Germinal center (tissue), 1 donor: Measurements from ENCODE around the gene SPAG16.
"Not testable (repeated sequence)": the region's sequence is repeated elsewhere in the genome, so short reads cannot be mapped to it uniquely, and the experiment has no call there.

Source experiments
- DNase-seq: peaks from one replicate; pipeline ENCODE4 v3.0.0; 2012; ENCODE audit warnings: mixed read lengths, low spot score

SPAG16 gene

GRCh38 chr2:214005337-214005736, 721.1 kb downstream of the SPAG16 start:
- DNase-seq: no peak

GRCh38 chr2:214006601-214007000, 722.3 kb downstream of the SPAG16 start:
- DNase-seq: no peak

- DNase-seq: no peak
Observed at GRCh38 chr2:214011676-214012075, 727.4 kb downstream of the SPAG16 start.

GRCh38 chr2:214014551-214015220, 730.4 kb downstream of the SPAG16 start:
- DNase-seq: no peak

- no peak for DNase-seq
Observed at GRCh38 chr2:214019229-214019972, 735.1 kb downstream of the SPAG16 start.

- no peak for DNase-seq
Observed at GRCh38 chr2:214019973-214020345, 735.7 kb downstream of the SPAG16 start.

- DNase-seq: no peak
Observed at GRCh38 chr2:214029190-214029589, 744.9 kb downstream of the SPAG16 start.

GRCh38 chr2:214031566-214031965, 747.3 kb downstream of the SPAG16 start:
- no peak for DNase-seq

GRCh38 chr2:214034417-214034816, 750.2 kb downstream of the SPAG16 start:
- no peak for DNase-seq

- DNase-seq: no peak
Observed at GRCh38 chr2:214035091-214035852, 751.0 kb downstream of the SPAG16 start.

GRCh38 chr2:214035921-214036320, 751.7 kb downstream of the SPAG16 start:
- no peak for DNase-seq

GRCh38 chr2:214038186-214038585, 753.9 kb downstream of the SPAG16 start:
- DNase-seq: no peak

GRCh38 chr2:214050731-214051130, 766.5 kb downstream of the SPAG16 start:
- DNase-seq: no peak

- no peak for DNase-seq
Observed at GRCh38 chr2:214051585-214051984, 767.3 kb downstream of the SPAG16 start.

- DNase-seq: no peak
Observed at GRCh38 chr2:214052235-214052634, 768.0 kb downstream of the SPAG16 start.

GRCh38 chr2:214057986-214058385, 773.7 kb downstream of the SPAG16 start:
- no peak for DNase-seq

GRCh38 chr2:214062279-214062678, 778.0 kb downstream of the SPAG16 start:
- not testable (repeated sequence) for DNase-seq

- DNase-seq: no peak
Observed at GRCh38 chr2:214064471-214064870, 780.2 kb downstream of the SPAG16 start.

- DNase-seq: no peak
Observed at GRCh38 chr2:214066862-214067261, 782.6 kb downstream of the SPAG16 start.

- DNase-seq: no peak
Observed at GRCh38 chr2:214069254-214069653, 785.0 kb downstream of the SPAG16 start.

- no peak for DNase-seq
Observed at GRCh38 chr2:214075456-214075855, 791.2 kb downstream of the SPAG16 start.

GRCh38 chr2:214076527-214076926, 792.3 kb downstream of the SPAG16 start:
- no peak for DNase-seq

- no peak for DNase-seq
Observed at GRCh38 chr2:214077727-214078126, 793.5 kb downstream of the SPAG16 start.
